HepG2 (cell line): ENCODE data around the gene ALCAM. TPM values are rescaled to one million over a fixed set of nuclear protein-coding genes. Genes with fewer than 3 reads are reported as not detected.

ENCODE experiments used
- ASH2L ChIP-seq: fragments of 300-600, 200-600 bp; sonication (generic); IDR thresholded peaks from 2 replicates; pipeline ENCODE4 v1.7.0; 2017; ENCODE audit warnings: low read depth, mild to moderate bottlenecking, moderate library complexity, mixed read lengths, low read length; ENCODE audit not compliant: insufficient read length
- CHCHD3 ChIP-seq: sonication (generic); formaldehyde crosslinking; IDR thresholded peaks from 2 replicates; pipeline ENCODE4 v1.8.0; 2022; ENCODE audit warnings: mild to moderate bottlenecking, missing genetic modification reagents, moderate library complexity
- DMAP1 ChIP-seq: IDR thresholded peaks from 2 replicates; pipeline ENCODE4 v1.6.1; 2016
- DMTF1 ChIP-seq: sonication (generic); formaldehyde crosslinking; IDR thresholded peaks from 2 replicates; pipeline ENCODE4 v1.4.0; 2020; ENCODE audit warnings: mild to moderate bottlenecking, missing genetic modification reagents
- FOXA1 ChIP-seq, 2 experiments: fragments of 450-650 bp in 1 of 2; sonication (generic) in 1 of 2; formaldehyde crosslinking in 1 of 2; IDR thresholded peaks; 2 replicates each; pipeline versions ENCODE4 v1.4.0 to v1.6.1; 2016 to 2020; ENCODE audit warnings: missing genetic modification reagents in 1 of 2
- GATAD2A ChIP-seq: IDR thresholded peaks from 2 replicates; pipeline ENCODE4 v1.6.1; 2016
- MAFF ChIP-seq: IDR thresholded peaks from 2 replicates; pipeline ENCODE4 v1.6.1; 2011; ENCODE audit warnings: low read depth, low read length, improper control_type of control experiment
- MED8 ChIP-seq: sonication (generic); formaldehyde crosslinking; IDR thresholded peaks from 2 replicates; pipeline ENCODE4 v1.8.1; 2023; ENCODE audit warnings: mild to moderate bottlenecking, missing genetic modification reagents; ENCODE audit not compliant: insufficient replicate concordance
- MTA1 ChIP-seq: sonication (generic); formaldehyde crosslinking; IDR thresholded peaks from 2 replicates; pipeline ENCODE4 v1.4.0; 2020; ENCODE audit warnings: missing genetic modification reagents, mild to moderate bottlenecking, borderline replicate concordance
- TIGD3 ChIP-seq: sonication (generic); formaldehyde crosslinking; IDR thresholded peaks from 2 replicates; pipeline ENCODE4 v1.5.1; 2020; ENCODE audit warnings: mild to moderate bottlenecking, missing genetic modification reagents, borderline replicate concordance
- U2AF2 ChIP-seq: fragments of 200-400 bp; formaldehyde crosslinking; IDR thresholded peaks from 2 replicates; pipeline ENCODE4 v1.6.1; 2017; ENCODE audit warnings: low read depth, mild to moderate bottlenecking, low read length
- ZBTB43 ChIP-seq: sonication (generic); formaldehyde crosslinking; conservative IDR thresholded peaks from 2 replicates; pipeline ENCODE4 v1.4.0; 2020; ENCODE audit warnings: missing genetic modification reagents
- ZNF160 ChIP-seq: sonication (generic); formaldehyde crosslinking; IDR thresholded peaks from 2 replicates; pipeline ENCODE4 v1.8.0; 2022; ENCODE audit warnings: mild to moderate bottlenecking, inconsistent platforms, missing genetic modification reagents
- ZNF430 ChIP-seq: sonication (generic); formaldehyde crosslinking; IDR thresholded peaks from 2 replicates; pipeline ENCODE4 v1.9.0; 2021; ENCODE audit warnings: mild to moderate bottlenecking, missing genetic modification reagents
- ZNF687 ChIP-seq: sonication (generic); formaldehyde crosslinking; IDR thresholded peaks from 2 replicates; pipeline ENCODE4 v1.5.1; 2020; ENCODE audit warnings: mild to moderate bottlenecking, missing genetic modification reagents, moderate library complexity
- ZNF850 ChIP-seq: sonication (generic); formaldehyde crosslinking; conservative IDR thresholded peaks from 2 replicates; pipeline ENCODE4 v1.9.0; 2021; ENCODE audit warnings: mild to moderate bottlenecking, missing genetic modification reagents
- polyA plus RNA-seq, 8 experiments: library from polyadenylated mRNA; depleted of rRNA in 3 of 8; stranded (reverse) in 7 of 8; unstranded in 1 of 8; fragments of >200 nt; fragmentation: Illumina TruSeq in 4 of 8; extraction: Trizol in 4 of 8; gene quantifications; 2 replicates each; pipeline versions ENCODE4 v1.2.1 to v1.2.3, GENCODE V29; 2011 to 2016; ENCODE audit warnings: low read depth in 4 of 8, missing spikeins in 1 of 8, mixed read lengths in 1 of 8; ENCODE audit not compliant: insufficient read depth in 1 of 8
- total RNA-seq, 5 experiments: library from RNA; depleted of rRNA; stranded (reverse); fragments of >200 nt; fragmentation: Illumina TruSeq; extraction: Trizol; gene quantifications; 2 replicates each; pipeline ENCODE4 v1.2.3, GENCODE V29; 2016; ENCODE audit warnings: low read depth in 1 of 5
- TF ChIP-seq, protein P1 (sequence below): sonication (generic); formaldehyde crosslinking; conservative IDR thresholded peaks from 2 replicates; pipeline ENCODE4 v1.4.0; 2020; ENCODE audit warnings: mild to moderate bottlenecking, missing genetic modification reagents, moderate library complexity

ALCAM gene
- total and polyA plus RNA-seq, 2 of the 13 experiments (the other 11 are each of a cell fraction or from before 2014, with no cell fraction given), result 26.0 to 33.1 TPM

- TF ChIP-seq, protein P1, sequence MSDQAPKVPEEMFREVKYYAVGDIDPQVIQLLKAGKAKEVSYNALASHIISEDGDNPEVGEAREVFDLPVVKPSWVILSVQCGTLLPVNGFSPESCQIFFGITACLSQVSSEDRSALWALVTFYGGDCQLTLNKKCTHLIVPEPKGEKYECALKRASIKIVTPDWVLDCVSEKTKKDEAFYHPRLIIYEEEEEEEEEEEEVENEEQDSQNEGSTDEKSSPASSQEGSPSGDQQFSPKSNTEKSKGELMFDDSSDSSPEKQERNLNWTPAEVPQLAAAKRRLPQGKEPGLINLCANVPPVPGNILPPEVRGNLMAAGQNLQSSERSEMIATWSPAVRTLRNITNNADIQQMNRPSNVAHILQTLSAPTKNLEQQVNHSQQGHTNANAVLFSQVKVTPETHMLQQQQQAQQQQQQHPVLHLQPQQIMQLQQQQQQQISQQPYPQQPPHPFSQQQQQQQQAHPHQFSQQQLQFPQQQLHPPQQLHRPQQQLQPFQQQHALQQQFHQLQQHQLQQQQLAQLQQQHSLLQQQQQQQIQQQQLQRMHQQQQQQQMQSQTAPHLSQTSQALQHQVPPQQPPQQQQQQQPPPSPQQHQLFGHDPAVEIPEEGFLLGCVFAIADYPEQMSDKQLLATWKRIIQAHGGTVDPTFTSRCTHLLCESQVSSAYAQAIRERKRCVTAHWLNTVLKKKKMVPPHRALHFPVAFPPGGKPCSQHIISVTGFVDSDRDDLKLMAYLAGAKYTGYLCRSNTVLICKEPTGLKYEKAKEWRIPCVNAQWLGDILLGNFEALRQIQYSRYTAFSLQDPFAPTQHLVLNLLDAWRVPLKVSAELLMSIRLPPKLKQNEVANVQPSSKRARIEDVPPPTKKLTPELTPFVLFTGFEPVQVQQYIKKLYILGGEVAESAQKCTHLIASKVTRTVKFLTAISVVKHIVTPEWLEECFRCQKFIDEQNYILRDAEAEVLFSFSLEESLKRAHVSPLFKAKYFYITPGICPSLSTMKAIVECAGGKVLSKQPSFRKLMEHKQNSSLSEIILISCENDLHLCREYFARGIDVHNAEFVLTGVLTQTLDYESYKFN, result peak; percentile 98
- TF ChIP-seq FOXA1 (IDR thresholded peaks at IDR 0.05) (peak; percentile 94), FOXA1 (CRISPR knock-in tag; IDR thresholded peaks at IDR 0.05) (peak; percentile 96), ASH2L (peak; percentile 87), DMTF1 (CRISPR knock-in tag) (no peak), ZNF430 (CRISPR knock-in tag) (0 out of 2 replicates have a peak, but pooled peaks have one; percentile 32), ZNF687 (CRISPR knock-in tag) (no peak), GATAD2A (CRISPR knock-in tag) (peak; percentile 98), MAFF (no peak), ZNF850 (no peak), MTA1 (CRISPR knock-in tag) (no peak; the same call in 1 of the 2 replicates), ZBTB43 (CRISPR knock-in tag) (peak; percentile 98), DMAP1 (CRISPR knock-in tag) (no peak), U2AF2 (no peak), TIGD3 (CRISPR knock-in tag) (no peak), MED8 (CRISPR knock-in tag) (no peak), CHCHD3 (CRISPR knock-in tag) (no peak), ZNF160 (peak; percentile 41; the same call in 1 of the 2 replicates)
Observed at GRCh38 chr3:105503191-105503593, 136.5 kb downstream of the ALCAM start (continued).
